ENCODE measurements around the gene CAMTA1.

CAMTA1 gene

GRCh38 chr1:7301664-7301981 lies 516.4 kb downstream of the CAMTA1 start:
- H3K4me3 ChIP-seq (ENCODE audit: low read depth, low read length): no peak overlapping the region
- no peak for TF ChIP-seq CTCF (IDR thresholded peaks at IDR 0.05; ENCODE audit: low read depth, low read length)

GRCh38 chr1:7302126-7302525 lies 516.9 kb downstream of the CAMTA1 start:
- TF ChIP-seq CTCF (IDR thresholded peaks at IDR 0.05; ENCODE audit: low read depth, low read length): no peak
- H3K4me3 ChIP-seq (ENCODE audit: low read depth, low read length): no peak overlapping the region

- no peak overlapping the region for H3K4me3 ChIP-seq (ENCODE audit: low read depth, low read length)
- TF ChIP-seq CTCF (IDR thresholded peaks at IDR 0.05; ENCODE audit: low read depth, low read length): no peak
Observed at GRCh38 chr1:7302873-7303272, 517.6 kb downstream of the CAMTA1 start.

- H3K4me3 ChIP-seq (ENCODE audit: low read depth, low read length): no peak overlapping the region
- no peak for TF ChIP-seq CTCF (IDR thresholded peaks at IDR 0.05; ENCODE audit: low read depth, low read length)
Observed at GRCh38 chr1:7303554-7304317, 518.5 kb downstream of the CAMTA1 start.

- TF ChIP-seq CTCF (IDR thresholded peaks at IDR 0.05; ENCODE audit: low read depth, low read length): no peak
- no peak overlapping the region for H3K4me3 ChIP-seq (ENCODE audit: low read depth, low read length)
Observed at GRCh38 chr1:7313081-7313546, 527.9 kb downstream of the CAMTA1 start.

GRCh38 chr1:7313826-7314225 lies 528.6 kb downstream of the CAMTA1 start:
- no peak overlapping the region for H3K4me3 ChIP-seq (ENCODE audit: low read depth, low read length)

More at GRCh38 chr1:7313826-7314225, 528.6 kb downstream of the CAMTA1 start:
- no peak for TF ChIP-seq CTCF (IDR thresholded peaks at IDR 0.05; ENCODE audit: low read depth, low read length)

Measured in WI38 (cell line).